Activated T-helper 17 cell treated with anti-CD3 and anti-CD28 coated beads, Interleukin-2, amount 50 U/mL, for 72 hours (primary cell): Measurements from ENCODE around the gene POU2AF2. TPM values are rescaled to one million over a fixed set of nuclear protein-coding genes. Genes with fewer than 3 reads are reported as not detected.

Experiments used
- ATAC-seq: fragments of 150-1000 bp; cut with Tn5 transposase; replicated peaks from 2 replicates; pipeline ENCODE4 v1.10.0; 2021; ENCODE audit warnings: mild to moderate bottlenecking, moderate library complexity
- H3K27ac Mint-ChIP-seq: one replicate; pipeline ENCODE4 v1.8.0; 2022; ENCODE audit warnings: mixed read lengths
- H3K27me3 Mint-ChIP-seq: one replicate; pipeline ENCODE4 v1.8.0; 2022; ENCODE audit warnings: mixed read lengths
- H3K36me3 Mint-ChIP-seq: one replicate; pipeline ENCODE4 v1.8.0; 2022; ENCODE audit warnings: low read depth, mild to moderate bottlenecking, mixed read lengths
- H3K4me1 Mint-ChIP-seq: one replicate; pipeline ENCODE4 v1.8.0; 2022; ENCODE audit warnings: mixed read lengths
- H3K4me3 Mint-ChIP-seq: one replicate; pipeline ENCODE4 v1.8.0; 2022; ENCODE audit warnings: mild to moderate bottlenecking, mixed read lengths
- H3K9me3 Mint-ChIP-seq: one replicate; pipeline ENCODE4 v1.8.0; 2022; ENCODE audit warnings: mixed read lengths
- total RNA-seq, 2 donors: library from RNA; stranded (reverse); gene quantifications; one replicate each; pipeline ENCODE4 v1.2.3, GENCODE V29; 2022

POU2AF2 gene
- total RNA-seq, 2 donors from 2014 or later, result 0.42 TPM; not detected in 1

DNA sequence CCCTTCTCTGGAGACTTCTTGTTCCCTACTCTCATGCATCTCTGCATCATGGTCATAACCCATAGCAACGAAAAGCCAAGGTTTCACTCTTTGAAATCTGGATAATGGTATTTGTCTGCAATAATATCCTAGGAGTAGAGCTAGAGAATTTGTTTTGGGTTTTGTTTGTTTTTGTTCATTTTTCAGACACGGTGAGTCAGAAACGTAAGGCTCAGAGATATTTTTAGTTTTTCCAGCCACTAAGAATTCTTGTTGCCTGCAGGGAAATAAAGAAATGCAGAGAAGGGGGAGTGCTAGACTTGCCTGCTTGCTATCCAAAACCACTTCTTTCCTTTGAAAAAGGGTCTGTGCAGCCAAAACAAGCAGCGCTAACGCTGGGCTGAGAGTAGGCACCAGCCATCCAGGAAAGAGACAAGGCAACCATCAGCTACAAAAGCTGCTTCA is 78.8 kb downstream of the POU2AF2 start:
- Mint-ChIP-seq H3K4me1 (no peaks in the 10 kb centered on the region), H3K9me3 (peaks cover 3% of the 10 kb centered on the region), H3K4me3 (no peak overlapping the region), H3K27me3 (peaks cover 18% of the 10 kb centered on the region), H3K27ac (no peak overlapping the region), H3K36me3 (no peaks in the 10 kb centered on the region)
- no peak for ATAC-seq

- Mint-ChIP-seq H3K27ac (no peak overlapping the region), H3K9me3 (peaks cover 3% of the 10 kb centered on the region), H3K36me3 (no peaks in the 10 kb centered on the region)
Measured at GRCh38 chr11:111325259-111325658, 79.7 kb downstream of the POU2AF2 start.

GRCh38 chr11:111326824-111327223 is 81.3 kb downstream of the POU2AF2 start:
- H3K9me3 Mint-ChIP-seq, result peaks cover 3% of the 10 kb centered on the region
- H3K4me1 Mint-ChIP-seq, result no peaks in the 10 kb centered on the region
- ATAC-seq, result no peak
- no peaks in the 10 kb centered on the region for H3K36me3 Mint-ChIP-seq
- peaks cover 15% of the 10 kb centered on the region for H3K27me3 Mint-ChIP-seq
- no peak overlapping the region for H3K27ac Mint-ChIP-seq
- no peak overlapping the region for H3K4me3 Mint-ChIP-seq

More at GRCh38 chr11:111325259-111325658, 79.7 kb downstream of the POU2AF2 start:
- H3K4me3 Mint-ChIP-seq, result no peak overlapping the region
- peaks cover 14% of the 10 kb centered on the region for H3K27me3 Mint-ChIP-seq
- ATAC-seq, result no peak
- H3K4me1 Mint-ChIP-seq, result no peaks in the 10 kb centered on the region

GRCh38 chr11:111327908-111328624 is 82.5 kb downstream of the POU2AF2 start:
- Mint-ChIP-seq H3K27ac (no peak overlapping the region), H3K27me3 (peaks cover 18% of the 10 kb centered on the region), H3K4me3 (no peak overlapping the region), H3K36me3 (no peaks in the 10 kb centered on the region), H3K9me3 (peaks cover 3% of the 10 kb centered on the region), H3K4me1 (no peaks in the 10 kb centered on the region)
- ATAC-seq, result no peak

DNA sequence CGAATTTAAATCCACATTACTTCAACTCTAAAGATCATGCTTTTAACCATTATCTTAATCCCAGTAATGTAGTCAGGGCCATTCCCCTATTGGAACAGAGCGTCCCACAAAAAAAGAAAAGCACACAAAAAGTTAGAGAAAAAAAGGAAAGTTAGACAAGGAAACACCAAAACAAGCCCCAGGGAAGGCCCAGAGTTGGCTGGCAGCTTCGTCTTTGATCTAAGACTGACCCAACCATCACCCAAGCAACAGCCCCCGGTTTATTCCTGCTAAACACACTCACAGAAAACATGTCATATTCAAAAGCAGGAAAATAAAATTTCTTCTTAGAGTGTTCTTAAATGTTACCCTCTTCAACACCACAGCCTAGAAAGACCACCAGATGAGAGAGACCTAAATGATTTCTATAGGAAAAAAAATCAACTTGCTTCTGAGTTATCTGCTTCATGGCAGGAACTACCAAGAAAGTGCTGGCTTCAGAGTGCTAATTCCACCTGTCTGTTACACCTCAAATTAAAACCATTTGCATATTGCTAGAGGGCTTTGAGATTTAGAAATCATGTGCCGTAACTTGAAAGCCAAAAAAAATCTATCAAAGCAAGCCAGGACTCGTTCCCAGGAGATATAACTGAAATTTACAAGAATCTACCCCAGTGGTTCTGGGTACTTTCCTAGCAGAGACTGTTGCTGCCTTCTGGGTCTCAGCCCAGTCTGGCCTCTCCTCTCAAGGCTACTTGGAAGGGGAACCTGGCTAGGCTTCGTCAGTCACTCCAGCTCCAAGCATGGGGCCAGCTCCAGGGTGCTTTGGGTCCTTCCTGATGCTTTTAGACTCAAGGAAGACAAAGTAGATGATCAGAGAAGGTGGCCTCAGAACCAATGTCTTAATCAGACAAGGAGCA is 84.0 kb downstream of the POU2AF2 start:
- Mint-ChIP-seq H3K36me3 (no peaks in the 10 kb centered on the region), H3K4me1 (no peaks in the 10 kb centered on the region), H3K4me3 (no peak overlapping the region), H3K27me3 (peaks cover 27% of the 10 kb centered on the region), H3K27ac (no peak overlapping the region), H3K9me3 (peaks cover 3% of the 10 kb centered on the region)
- no peak for ATAC-seq

DNA sequence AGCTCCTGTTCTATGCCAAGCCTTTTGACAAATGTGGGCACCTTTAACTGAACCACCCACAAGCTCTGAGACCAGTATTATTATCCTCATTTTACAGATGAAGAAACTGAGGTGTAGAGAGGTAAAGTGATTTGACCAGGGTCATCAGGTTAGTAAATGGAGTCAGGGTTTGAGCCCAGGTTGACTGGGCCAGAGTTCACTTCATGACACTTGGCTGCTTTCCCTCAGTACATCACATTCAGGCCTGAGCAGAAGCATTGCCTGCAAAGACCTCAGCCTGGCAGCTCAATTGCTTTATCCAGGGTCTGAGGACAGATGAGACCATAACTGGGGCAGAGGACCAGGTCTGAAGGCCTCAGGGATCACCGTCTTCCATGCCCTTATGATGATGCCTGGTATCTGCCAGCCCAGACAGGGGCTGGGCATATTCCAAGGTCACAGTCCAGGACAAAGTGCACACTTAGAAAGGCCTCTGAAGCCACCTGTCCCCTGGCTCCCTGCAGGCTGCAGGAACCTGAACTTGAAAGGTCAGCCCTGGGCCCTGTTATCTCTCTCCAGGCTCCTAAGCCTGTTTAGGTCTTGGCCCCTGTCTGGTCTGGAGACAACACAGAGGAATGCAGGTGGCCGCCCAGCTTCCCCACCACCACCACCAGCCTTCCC is 84.8 kb downstream of the POU2AF2 start:
- Mint-ChIP-seq H3K4me1 (no peaks in the 10 kb centered on the region), H3K4me3 (no peak overlapping the region), H3K36me3 (no peaks in the 10 kb centered on the region), H3K9me3 (no peaks in the 10 kb centered on the region), H3K27me3 (peaks cover 22% of the 10 kb centered on the region), H3K27ac (no peak overlapping the region)
- ATAC-seq, result no peak

DNA sequence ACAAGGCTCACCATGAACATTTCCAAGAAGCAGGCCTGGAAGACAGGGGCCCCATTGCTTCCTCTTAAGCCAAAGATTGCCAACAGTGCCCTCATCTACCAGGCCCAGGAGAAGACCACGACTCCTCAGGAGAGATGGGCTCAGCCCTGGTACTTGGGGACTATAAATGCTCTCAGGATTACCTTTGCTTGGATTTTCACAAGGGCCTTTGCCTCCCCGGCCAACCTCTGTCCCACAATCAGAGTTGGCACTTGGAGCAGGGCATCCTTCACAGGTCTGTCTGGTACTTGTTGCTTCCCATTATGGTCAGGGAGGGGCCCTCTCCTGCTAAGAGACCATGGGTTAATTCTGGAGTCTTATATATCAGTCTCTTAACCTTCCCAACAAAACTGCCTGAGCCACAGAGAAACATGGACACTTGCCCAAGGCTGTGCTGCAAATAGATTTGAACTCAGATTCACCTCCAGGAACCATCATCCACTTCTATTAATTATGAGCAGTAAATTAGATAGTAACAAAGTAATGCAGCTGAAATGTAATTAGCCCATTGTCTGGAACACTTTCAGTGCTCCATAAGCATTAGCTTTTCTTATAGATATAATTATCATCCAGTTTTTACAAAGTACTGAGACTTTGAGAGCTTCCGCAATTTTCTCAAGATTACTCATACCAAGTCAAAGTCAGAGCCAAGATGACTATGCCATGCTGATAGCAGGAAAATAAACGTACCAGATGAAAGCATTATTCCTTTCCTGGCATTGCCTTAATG is 86.4 kb downstream of the POU2AF2 start:
- peaks cover 18% of the 10 kb centered on the region for H3K27me3 Mint-ChIP-seq
- no peaks in the 10 kb centered on the region for H3K9me3 Mint-ChIP-seq
- H3K4me3 Mint-ChIP-seq, result no peak overlapping the region
- H3K27ac Mint-ChIP-seq, result no peak overlapping the region
- H3K36me3 Mint-ChIP-seq, result no peaks in the 10 kb centered on the region
- ATAC-seq, result peak; percentile 68
- no peaks in the 10 kb centered on the region for H3K4me1 Mint-ChIP-seq

GRCh38 chr11:111334532-111335502 is 89.3 kb downstream of the POU2AF2 start:
- ATAC-seq, result no peak
- H3K4me3 Mint-ChIP-seq, result no peak overlapping the region
- H3K27ac Mint-ChIP-seq, result no peak overlapping the region
- H3K27me3 Mint-ChIP-seq, result peaks cover 18% of the 10 kb centered on the region
- H3K9me3 Mint-ChIP-seq, result peaks cover 5% of the 10 kb centered on the region
- no peaks in the 10 kb centered on the region for H3K36me3 Mint-ChIP-seq
- no peaks in the 10 kb centered on the region for H3K4me1 Mint-ChIP-seq

DNA sequence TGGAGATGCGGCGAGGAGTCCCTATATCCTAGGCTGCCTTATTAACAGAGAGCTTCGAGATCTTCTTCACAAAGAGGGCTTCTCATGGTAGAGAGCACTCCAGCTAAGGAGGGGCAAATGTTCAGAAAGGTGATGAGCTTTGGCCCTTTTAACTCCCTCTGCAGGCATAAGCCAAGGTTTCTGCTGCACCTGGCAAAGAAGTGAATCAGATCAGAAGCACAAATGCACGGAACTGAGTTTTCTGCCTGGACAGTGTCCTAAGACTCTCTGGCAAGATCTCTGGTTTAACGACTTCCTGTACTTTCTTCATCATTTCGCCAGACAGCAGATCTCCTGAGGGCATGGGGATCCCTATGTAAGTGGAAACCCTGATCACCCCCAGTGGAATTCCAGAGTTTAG is 90.0 kb downstream of the POU2AF2 start:
- Mint-ChIP-seq H3K27ac (no peak overlapping the region), H3K4me3 (no peak overlapping the region), H3K36me3 (no peaks in the 10 kb centered on the region), H3K27me3 (peaks cover 18% of the 10 kb centered on the region), H3K4me1 (no peaks in the 10 kb centered on the region), H3K9me3 (peaks cover 6% of the 10 kb centered on the region)
- no peak for ATAC-seq

Other genes starting within 250 kb of the POU2AF2 start
- not detected for gene POU2AF3, start 52.8 kb downstream of the POU2AF2 start, total RNA-seq
- gene POU2AF1, start 133.6 kb downstream of the POU2AF2 start, total RNA-seq, result 10 to 100 TPM in 1 of 2 donors, 1 to 10 TPM in 1; 6.4 to 36.6 TPM